ENCODE measurements around the gene UTP25.
"Not testable (repeated sequence)": the region's sequence is repeated elsewhere in the genome, so short reads cannot be mapped to it uniquely, and the experiment has no call there.

UTP25 gene

DNA sequence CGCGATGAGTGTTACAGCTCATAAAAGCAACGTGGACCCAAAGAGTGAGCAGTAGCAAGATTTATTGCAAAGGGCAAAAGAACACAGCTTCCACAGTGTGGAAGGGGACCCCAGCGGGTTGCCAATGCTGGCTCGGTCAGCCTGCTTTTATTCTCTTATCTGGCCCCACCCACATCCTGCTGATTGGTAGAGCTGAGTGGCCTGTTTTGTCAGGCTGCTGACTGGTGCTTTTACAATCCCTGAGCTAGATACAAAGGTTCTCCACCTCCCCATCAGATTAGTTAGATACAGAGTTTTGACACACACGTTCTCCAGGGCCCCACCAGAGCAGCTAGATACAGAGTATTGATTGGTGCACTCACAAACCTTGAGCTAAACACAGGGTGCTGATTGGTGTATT is 70.5 kb downstream of the UTP25 start:
- DNase-seq = not testable (repeated sequence)

GRCh38 chr1:209898851-209899250 is 71.1 kb downstream of the UTP25 start:
- not testable (repeated sequence) for DNase-seq

- DNase-seq = no peak
Observed at GRCh38 chr1:209899948-209900347, 72.2 kb downstream of the UTP25 start.

GRCh38 chr1:209900734-209901133 is 73.0 kb downstream of the UTP25 start:
- peak; percentile 70 for DNase-seq

- DNase-seq = no peak
Observed at GRCh38 chr1:209901211-209901610, 73.4 kb downstream of the UTP25 start.

DNA sequence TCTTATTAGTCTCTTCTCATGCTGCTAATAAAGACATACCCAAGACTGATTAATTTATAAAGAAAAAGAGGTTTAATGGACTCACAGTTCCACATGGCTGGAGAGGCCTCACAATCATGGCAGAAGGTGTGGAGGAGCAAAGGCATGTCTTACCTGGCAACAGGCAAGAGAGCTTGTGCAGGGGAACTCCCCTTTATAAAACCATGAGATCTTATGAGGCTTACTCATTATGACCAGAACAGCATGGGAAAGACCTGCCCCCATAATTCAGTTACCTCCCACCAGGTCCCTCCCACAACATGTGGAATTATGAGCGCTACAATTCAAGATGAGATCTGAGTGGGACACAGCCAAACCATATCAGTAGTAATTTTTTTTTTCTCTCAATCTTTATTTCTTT is 77.0 kb downstream of the UTP25 start:
- not testable (repeated sequence) for DNase-seq
